Ovary (tissue), 9 donors: ENCODE measurements around the gene E2F6. TPM values are rescaled to one million over a fixed set of nuclear protein-coding genes. Genes with fewer than 3 reads are reported as not detected.

Source experiments
- DNase-seq, 5 donors: peaks; one replicate each; pipeline ENCODE4 v3.0.0-alpha.2; 2019 to 2020
- H3K27ac ChIP-seq, 2 donors: fragments of 200-600 bp; one replicate each; pipeline versions ENCODE4 v1.5.1 to v1.8.0; 2019 to 2022
- H3K27me3 ChIP-seq: fragments of 200-600 bp; one replicate; pipeline ENCODE4 v1.8.0; 2022
- H3K36me3 ChIP-seq: fragments of 200-600 bp; sonication (generic); one replicate; pipeline ENCODE4 v1.5.1; 2019
- H3K4me1 ChIP-seq: one replicate; pipeline ENCODE4 v1.8.1; 2013; ENCODE audit warnings: mild to moderate bottlenecking, moderate library complexity; ENCODE audit not compliant: insufficient read depth
- H3K4me3 ChIP-seq: fragments of 200-600 bp; sonication (generic); one replicate; pipeline ENCODE4 v1.5.1; 2017
- H3K9me3 ChIP-seq, 2 donors: fragments of 200-600 bp in 1 of 2; sonication (generic) in 1 of 2; one replicate each; pipeline versions ENCODE4 v1.5.1 to v1.8.1; 2013 to 2019; ENCODE audit warnings: mild to moderate bottlenecking in 1 of 2, moderate library complexity in 1 of 2
- EP300 ChIP-seq: sonication (generic); formaldehyde crosslinking; IDR thresholded peaks from one replicate; pipeline ENCODE4 v1.6.1; 2017; ENCODE audit warnings: antibody characterized with exemption
- POLR2A ChIP-seq: fragments of 450-650 bp; IDR thresholded peaks from one replicate; pipeline ENCODE4 v1.6.1; 2017; ENCODE audit warnings: antibody characterized with exemption, mild to moderate bottlenecking, moderate library complexity
- WGBS, 3 donors: extraction: QIAGEN DNeasy Blood & Tissue Kit in 1 of 3; methylation state at CpG; one replicate each; pipeline versions ENCODE4 v1.1.5 to v1.1.7; 2013 to 2017; 5-methylcytosine and 5-hydroxymethylcytosine counted together
- intact Hi-C, 4 donors: fragments of 100-400 bp; cut with DNase I; formaldehyde crosslinking; loops; one replicate each; pipeline versions ENCODE4 v1.11.0 to v1.15.1; 2022 to 2023
- polyA plus RNA-seq, 2 donors: library from polyadenylated mRNA; stranded (reverse); fragments of 200-250 nt in 1 of 2; fragments of 350-450 nt in 1 of 2; fragmentation: Illumina TruSeq in 1 of 2; extraction: RNeasy Lipid Tissue Mini Kit (QIAGEN cat#74804) in 1 of 2; gene quantifications; one replicate each; pipeline ENCODE4 v1.2.3, GENCODE V29; 2013 to 2014
- total RNA-seq, 7 donors: library from RNA; depleted of rRNA in 2 of 7; stranded (reverse); fragments of >200 nt in 2 of 7; fragmentation: NEBNext Ultra II Directional in 3 of 7; extraction: Animal tissue kit (Norgen Biotek cat#: 25700) in 3 of 7; gene quantifications; one replicate each; pipeline versions ENCODE4 v1.1.0 to v1.2.4, GENCODE V29; 2016 to 2023
- TF ChIP-seq, protein P1 (sequence below), 3 donors: fragments of 450-650 bp in 2 of 3; fragments of 200-600 bp in 1 of 3; IDR thresholded peaks; one replicate each; pipeline versions ENCODE4 v1.5.1 to v1.8.0; 2016 to 2022; ENCODE audit warnings: antibody characterized with exemption in 3 of 3, mild to moderate bottlenecking in 1 of 3
- donor health status: DM: no; HTN: no; CAD: no; lungs with moderate emphysema.
- donor health status: DM: no; HTN: no; CAD: no.
- donor health status: Bipolar disorder and iron deficiency.
- donor health status: DM: yes; HTN: yes; CAD: no.
- donor health status: DM: no; HTN: no; CAD: no.
- donor health status: DM: yes; HTN: yes; CAD: no.

E2F6 gene
- total and polyA plus RNA-seq, 9 donors, result 9.9 to 19.6 (median 14.9) TPM

DNA sequence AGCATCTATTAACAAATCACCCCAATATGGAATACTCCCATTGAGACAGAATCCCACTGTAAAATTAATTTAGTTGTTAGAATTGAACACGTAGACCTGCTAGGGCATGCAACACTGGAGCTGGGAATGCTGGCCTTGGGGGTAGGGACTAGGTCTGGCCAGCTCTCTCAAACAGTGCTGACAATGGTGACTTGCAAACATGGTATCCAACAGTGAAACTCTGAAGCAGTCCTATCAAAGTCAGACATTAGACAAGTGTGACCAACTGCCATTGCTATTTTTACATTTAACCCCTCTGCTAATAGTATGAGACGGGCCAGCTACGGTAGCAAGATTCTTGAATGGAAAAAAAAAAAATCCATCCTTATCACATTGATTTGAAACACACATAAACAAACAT is 7.2 kb downstream of the E2F6 start:
- TF ChIP-seq POLR2A, result no peak
- no peak for TF ChIP-seq EP300
- TF ChIP-seq, protein P1, sequence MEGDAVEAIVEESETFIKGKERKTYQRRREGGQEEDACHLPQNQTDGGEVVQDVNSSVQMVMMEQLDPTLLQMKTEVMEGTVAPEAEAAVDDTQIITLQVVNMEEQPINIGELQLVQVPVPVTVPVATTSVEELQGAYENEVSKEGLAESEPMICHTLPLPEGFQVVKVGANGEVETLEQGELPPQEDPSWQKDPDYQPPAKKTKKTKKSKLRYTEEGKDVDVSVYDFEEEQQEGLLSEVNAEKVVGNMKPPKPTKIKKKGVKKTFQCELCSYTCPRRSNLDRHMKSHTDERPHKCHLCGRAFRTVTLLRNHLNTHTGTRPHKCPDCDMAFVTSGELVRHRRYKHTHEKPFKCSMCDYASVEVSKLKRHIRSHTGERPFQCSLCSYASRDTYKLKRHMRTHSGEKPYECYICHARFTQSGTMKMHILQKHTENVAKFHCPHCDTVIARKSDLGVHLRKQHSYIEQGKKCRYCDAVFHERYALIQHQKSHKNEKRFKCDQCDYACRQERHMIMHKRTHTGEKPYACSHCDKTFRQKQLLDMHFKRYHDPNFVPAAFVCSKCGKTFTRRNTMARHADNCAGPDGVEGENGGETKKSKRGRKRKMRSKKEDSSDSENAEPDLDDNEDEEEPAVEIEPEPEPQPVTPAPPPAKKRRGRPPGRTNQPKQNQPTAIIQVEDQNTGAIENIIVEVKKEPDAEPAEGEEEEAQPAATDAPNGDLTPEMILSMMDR (IDR thresholded peaks at IDR 0.05), result no peak
- WGBS, 3 donors, result 88 to 94% (median 94%) methylated on average over 3 of the region's 3 CpGs
- no peaks in the 10 kb centered on the region for H3K27me3 ChIP-seq
- no peak overlapping the region for H3K27ac ChIP-seq
- H3K4me1 ChIP-seq, result peaks cover 13% of the 10 kb centered on the region
- no peaks in the 10 kb centered on the region for H3K36me3 ChIP-seq
- intact Hi-C loops, result no loop called here
- DNase-seq, result no peak
- no peaks in the 10 kb centered on the region for H3K9me3 ChIP-seq
- H3K4me3 ChIP-seq, result no peak overlapping the region

DNA sequence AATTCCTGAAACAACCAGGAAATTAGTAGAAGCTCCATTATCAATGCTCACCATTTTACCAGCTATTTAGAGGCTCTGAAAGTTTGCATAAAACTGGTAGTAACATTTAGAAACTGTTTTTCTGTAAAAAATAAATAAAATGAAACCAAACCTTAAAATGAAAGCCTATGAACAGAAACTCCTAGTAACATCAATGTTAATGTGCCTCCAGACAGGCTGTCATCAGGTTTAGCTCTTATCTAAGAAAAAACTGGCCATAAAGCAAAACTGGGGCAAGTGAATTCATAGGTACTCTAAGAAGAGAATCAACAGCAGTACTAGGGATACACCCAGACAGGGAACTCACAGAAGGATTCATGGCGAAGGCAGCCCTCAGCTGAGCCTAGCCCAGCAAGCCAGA is 8.0 kb downstream of the E2F6 start:
- Histone ChIP-seq H3K4me3 (no peak overlapping the region), H3K36me3 (no peaks in the 10 kb centered on the region), H3K27me3 (no peaks in the 10 kb centered on the region), H3K9me3 (no peaks in the 10 kb centered on the region), H3K27ac (no peak overlapping the region), H3K4me1 (peaks cover 9% of the 10 kb centered on the region)
- TF ChIP-seq EP300, result no peak
- intact Hi-C loops, result no loop called here
- no peak for DNase-seq
- WGBS, 3 donors, result 75 to 91% (median 81%) methylated on average over 1 of the region's 1 CpG

DNA sequence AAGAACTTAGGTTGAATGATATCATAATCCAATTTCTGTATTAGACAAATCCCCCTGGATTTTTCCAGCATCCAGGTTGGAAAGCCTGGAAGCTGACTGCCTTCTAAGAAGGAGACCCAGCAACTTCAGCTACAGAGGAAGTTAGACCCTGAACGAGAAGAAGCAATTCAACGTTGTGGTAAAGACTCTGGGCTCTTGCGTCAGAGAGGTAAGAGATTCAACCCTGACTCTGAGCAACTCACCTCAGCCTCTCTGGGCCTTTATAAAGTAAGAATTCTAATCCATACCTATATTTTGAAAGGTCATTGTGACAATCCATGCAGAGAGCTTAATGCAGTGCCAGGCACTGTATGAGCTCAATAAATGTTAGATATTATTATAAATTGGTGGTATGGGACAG is 9.7 kb downstream of the E2F6 start:
- no peak overlapping the region for H3K27ac ChIP-seq
- TF ChIP-seq POLR2A, result no peak
- TF ChIP-seq, protein P1 (IDR thresholded peaks at IDR 0.05), result no peak
- no peak for TF ChIP-seq EP300
- WGBS, 3 donors, result 66 to 73% (median 68%) methylated on average over 3 of the region's 3 CpGs
- no peaks in the 10 kb centered on the region for H3K9me3 ChIP-seq
- intact Hi-C loops, result no loop called here
- H3K36me3 ChIP-seq, result no peaks in the 10 kb centered on the region
- H3K4me1 ChIP-seq, result peaks cover 8% of the 10 kb centered on the region
- H3K4me3 ChIP-seq, result no peak overlapping the region
- no peak for DNase-seq
- no peaks in the 10 kb centered on the region for H3K27me3 ChIP-seq

DNA sequence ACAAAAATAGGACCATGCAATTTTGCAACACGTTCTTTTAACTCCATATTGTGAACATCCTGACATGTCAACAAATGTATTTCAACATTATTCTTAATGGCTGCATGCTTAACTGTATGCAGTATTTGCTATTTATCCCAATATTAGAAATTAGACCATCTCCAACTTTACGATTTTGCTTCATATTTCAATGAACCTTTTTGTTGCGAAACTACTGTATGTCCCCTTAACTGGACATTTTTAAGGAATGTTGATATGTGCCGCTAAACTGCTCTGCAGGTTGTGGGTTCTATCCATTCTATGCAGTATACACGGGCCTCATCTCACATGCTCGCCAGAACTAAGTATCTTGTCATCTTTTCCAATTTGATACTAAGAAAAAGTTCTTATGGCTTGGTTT is 11.1 kb downstream of the E2F6 start:
- no peak for DNase-seq
- Histone ChIP-seq H3K4me3 (no peak overlapping the region), H3K4me1 (peaks cover 6% of the 10 kb centered on the region), H3K9me3 (no peaks in the 10 kb centered on the region), H3K36me3 (no peaks in the 10 kb centered on the region), H3K27ac (no peak overlapping the region), H3K27me3 (no peaks in the 10 kb centered on the region)
- 80 to 86% (median 84%) methylated on average over 6 of the region's 6 CpGs for WGBS, 3 donors
- intact Hi-C loops, result no loop called here
- TF ChIP-seq EP300 (no peak), POLR2A (no peak)
- TF ChIP-seq, protein P1 (IDR thresholded peaks at IDR 0.05), result no peak

DNA sequence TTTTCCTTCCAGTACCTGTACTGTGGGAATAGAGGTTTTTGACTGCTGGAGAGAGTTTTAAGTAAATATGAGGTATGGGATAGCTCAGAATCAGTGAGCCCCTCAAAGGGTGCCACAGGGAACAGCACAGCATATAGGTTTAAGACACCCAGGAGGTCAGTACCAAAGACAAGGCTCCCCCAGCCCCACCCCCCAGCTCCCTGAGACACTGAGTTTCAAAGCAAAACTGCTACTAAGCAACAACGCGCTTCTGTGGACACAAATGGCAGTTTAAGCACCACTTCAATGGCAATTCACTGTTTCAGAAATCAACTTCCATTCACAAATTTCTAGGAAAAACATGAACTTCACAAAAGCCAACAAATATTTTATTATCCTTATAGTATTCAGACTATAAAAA is 15.2 kb downstream of the E2F6 start:
- intact Hi-C loops, result no loop called here
- Histone ChIP-seq H3K27me3 (no peaks in the 10 kb centered on the region), H3K4me1 (no peaks in the 10 kb centered on the region), H3K4me3 (no peak overlapping the region), H3K9me3 (no peaks in the 10 kb centered on the region), H3K36me3 (no peaks in the 10 kb centered on the region), H3K27ac (no peak overlapping the region)
- no peak for DNase-seq
- 92 to 97% (median 95%) methylated on average over 2 of the region's 2 CpGs for WGBS, 3 donors
- TF ChIP-seq, protein P1 (IDR thresholded peaks at IDR 0.05), result no peak
- no peak for TF ChIP-seq EP300
- TF ChIP-seq POLR2A, result no peak
